ENCODE results near the gene CMPK1.

- no peak for TF ChIP-seq CTCF (IDR thresholded peaks at IDR 0.05; ENCODE audit: low read depth, low read length, poor library complexity, severe bottlenecking)
- TF ChIP-seq EZH2phosphoT487 (IDR thresholded peaks at IDR 0.05; ENCODE audit: borderline replicate concordance, low read length) = no peak
These were observed 77.8 kb downstream of the CMPK1 start for GRCh38 chr1:47411436-47411835.

Measured in DOHH2 (cell line).